ENCODE data around the gene PSMG3.
"Not testable (repeated sequence)": the region's sequence is repeated elsewhere in the genome, so short reads cannot be mapped to it uniquely, and the experiment has no call there.

PSMG3 gene

GRCh38 chr7:1533547-1534329 is 36.1 kb downstream of the PSMG3 start:
- DNase-seq (ENCODE audit: low read depth): peak; percentile 35

- DNase-seq (ENCODE audit: low read depth): no peak
Observed at GRCh38 chr7:1533255-1533546, 36.6 kb downstream of the PSMG3 start.

DNA sequence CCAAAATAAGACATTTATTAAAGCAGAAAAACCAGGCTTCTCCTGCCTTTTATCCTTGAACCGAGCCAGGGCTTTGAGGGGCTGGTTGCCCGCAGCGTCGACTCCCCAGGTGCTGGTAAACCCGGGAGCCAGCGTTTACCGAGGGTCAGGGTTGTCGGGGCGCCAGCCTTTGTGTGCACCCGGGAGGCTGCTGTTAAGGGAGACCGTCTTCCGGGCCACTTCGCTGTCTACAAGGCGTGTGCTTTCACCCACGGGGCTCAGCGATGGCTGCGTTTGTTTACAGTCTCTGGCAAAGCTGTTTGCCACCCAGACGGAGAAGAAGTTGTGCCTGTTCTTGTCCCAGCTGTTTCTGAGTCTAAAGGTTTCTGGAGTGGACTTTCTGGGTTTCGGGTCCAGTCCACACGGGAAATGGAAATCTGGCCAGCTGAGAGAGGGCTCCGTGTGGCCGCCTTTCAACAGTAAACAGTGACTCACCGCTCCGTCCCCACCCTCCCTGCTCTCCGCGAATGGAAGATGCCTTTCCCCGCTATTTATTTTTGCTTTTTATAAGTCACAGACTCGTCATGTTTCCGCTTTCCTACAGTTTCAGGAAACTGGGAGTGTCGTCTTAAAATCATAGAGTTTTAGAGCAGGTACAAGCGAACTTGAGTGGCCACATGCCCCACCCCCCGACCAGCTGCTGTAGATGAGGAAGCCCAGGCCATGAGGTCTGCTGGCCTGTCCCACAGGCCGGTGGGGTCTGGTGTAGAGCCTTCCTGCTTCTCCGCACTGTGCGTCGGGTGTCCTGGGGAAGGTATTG is 37.2 kb downstream of the PSMG3 start:
- DNase-seq (ENCODE audit: low read depth): peak; percentile 32

DNA sequence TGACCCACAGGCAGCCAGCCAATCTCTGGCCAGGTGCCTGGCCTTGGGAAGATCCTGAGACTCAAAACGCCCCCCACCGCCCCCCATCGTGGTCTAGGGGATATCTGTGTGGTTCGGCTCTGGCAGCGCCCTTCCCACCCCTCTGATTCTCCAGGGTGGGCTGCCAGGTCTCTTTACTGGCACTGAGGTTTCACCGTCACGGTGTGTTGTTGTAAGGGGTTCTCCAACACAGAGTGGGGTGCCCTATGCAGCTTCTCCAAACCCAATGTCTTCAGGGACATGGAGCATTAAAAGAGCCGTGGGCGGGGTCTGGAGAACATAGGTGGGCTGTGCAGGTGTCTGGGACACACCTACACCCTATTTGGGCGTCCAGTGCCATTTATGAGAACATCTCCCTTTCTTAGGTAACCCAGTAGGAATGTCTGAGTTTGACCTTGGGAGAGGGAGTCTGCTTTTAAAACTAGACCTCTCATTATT is 37.8 kb downstream of the PSMG3 start:
- DNase-seq (ENCODE audit: low read depth): no peak

- no peak for DNase-seq (ENCODE audit: low read depth)
Observed at GRCh38 chr7:1531263-1531978, 38.4 kb downstream of the PSMG3 start.

GRCh38 chr7:1530946-1531262 is 38.9 kb downstream of the PSMG3 start:
- no peak for DNase-seq (ENCODE audit: low read depth)

GRCh38 chr7:1529383-1530116 is 40.3 kb downstream of the PSMG3 start:
- no peak for DNase-seq (ENCODE audit: low read depth)

- no peak for DNase-seq (ENCODE audit: low read depth)
Observed at GRCh38 chr7:1526271-1526754, 43.5 kb downstream of the PSMG3 start.

DNA sequence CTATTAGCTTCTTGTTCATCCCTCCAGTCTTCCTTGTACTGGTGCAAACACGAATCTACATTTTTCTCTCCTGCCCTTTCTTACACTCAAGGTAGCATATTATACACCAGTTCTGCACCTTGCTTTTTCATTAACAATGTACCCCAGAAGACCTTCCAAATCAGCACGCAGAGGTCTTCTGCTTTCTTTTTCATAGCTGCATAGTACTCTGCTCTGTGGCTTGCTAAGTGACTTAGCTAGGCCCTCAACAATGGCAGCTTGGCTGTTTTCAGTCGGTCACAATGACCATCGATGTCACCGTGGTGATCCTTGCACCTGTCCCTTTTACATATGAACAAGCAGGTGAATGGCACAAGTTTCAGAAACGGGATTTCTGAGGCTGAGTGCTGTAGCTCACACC is 44.4 kb downstream of the PSMG3 start:
- no peak for DNase-seq (ENCODE audit: low read depth)

GRCh38 chr7:1523844-1524243 is 46.0 kb downstream of the PSMG3 start:
- DNase-seq (ENCODE audit: low read depth): no peak

GRCh38 chr7:1523208-1523607 is 46.6 kb downstream of the PSMG3 start:
- DNase-seq (ENCODE audit: low read depth): no peak

- no peak for DNase-seq (ENCODE audit: low read depth)
Observed at GRCh38 chr7:1521456-1521855, 48.4 kb downstream of the PSMG3 start.

GRCh38 chr7:1520539-1521234 is 49.1 kb downstream of the PSMG3 start:
- DNase-seq (ENCODE audit: low read depth): no peak

DNA sequence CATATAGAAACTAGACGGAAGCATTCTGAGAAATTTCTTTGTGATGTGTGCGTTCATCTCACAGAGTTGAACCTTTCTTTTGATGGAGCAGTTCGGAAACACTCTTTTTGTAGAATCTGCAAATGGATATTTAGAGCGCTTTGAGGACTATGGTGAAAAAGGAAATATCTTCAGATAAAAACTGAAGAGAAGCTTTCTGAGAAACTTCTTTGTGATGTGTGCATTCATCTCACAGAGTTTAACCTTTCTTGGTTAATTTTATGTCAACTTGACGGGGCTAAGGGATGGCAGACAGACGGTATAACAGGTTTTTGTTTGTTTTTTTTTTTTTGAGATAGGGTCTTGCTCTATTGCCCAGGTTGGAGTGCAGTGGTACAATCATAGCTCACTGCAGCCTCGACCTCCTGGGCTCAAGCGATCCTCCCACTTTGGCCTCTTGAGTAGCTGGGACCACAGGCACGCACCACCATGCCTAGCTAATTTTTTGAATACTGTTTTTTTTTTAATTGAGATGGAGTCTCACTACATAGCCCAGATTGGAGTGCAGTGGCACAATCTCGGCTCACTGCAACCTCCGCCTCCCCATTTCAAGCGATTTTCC is 50.4 kb downstream of the PSMG3 start:
- not testable (repeated sequence) for DNase-seq (ENCODE audit: low read depth)

All from stimulated activated CD8-positive, alpha-beta memory T cell treated with anti-CD3 and anti-CD28 coated beads, Interleukin-4, amount 100 ng/mL, for 24 hours (primary cell).